GM12874 (cell line): ENCODE results near the gene CENPF.

Source experiments
- TF ChIP-seq, protein P1 (sequence below): IDR thresholded peaks from 2 replicates; pipeline ENCODE4 v1.5.1; 2011; ENCODE audit warnings: low read depth, mild to moderate bottlenecking, control low read depth, low read length, moderate library complexity; ENCODE audit not compliant: insufficient read depth

CENPF gene

GRCh38 chr1:214640431-214641213, 37.6 kb downstream of the CENPF start:
- TF ChIP-seq, protein P1, sequence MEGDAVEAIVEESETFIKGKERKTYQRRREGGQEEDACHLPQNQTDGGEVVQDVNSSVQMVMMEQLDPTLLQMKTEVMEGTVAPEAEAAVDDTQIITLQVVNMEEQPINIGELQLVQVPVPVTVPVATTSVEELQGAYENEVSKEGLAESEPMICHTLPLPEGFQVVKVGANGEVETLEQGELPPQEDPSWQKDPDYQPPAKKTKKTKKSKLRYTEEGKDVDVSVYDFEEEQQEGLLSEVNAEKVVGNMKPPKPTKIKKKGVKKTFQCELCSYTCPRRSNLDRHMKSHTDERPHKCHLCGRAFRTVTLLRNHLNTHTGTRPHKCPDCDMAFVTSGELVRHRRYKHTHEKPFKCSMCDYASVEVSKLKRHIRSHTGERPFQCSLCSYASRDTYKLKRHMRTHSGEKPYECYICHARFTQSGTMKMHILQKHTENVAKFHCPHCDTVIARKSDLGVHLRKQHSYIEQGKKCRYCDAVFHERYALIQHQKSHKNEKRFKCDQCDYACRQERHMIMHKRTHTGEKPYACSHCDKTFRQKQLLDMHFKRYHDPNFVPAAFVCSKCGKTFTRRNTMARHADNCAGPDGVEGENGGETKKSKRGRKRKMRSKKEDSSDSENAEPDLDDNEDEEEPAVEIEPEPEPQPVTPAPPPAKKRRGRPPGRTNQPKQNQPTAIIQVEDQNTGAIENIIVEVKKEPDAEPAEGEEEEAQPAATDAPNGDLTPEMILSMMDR, result no peak

DNA sequence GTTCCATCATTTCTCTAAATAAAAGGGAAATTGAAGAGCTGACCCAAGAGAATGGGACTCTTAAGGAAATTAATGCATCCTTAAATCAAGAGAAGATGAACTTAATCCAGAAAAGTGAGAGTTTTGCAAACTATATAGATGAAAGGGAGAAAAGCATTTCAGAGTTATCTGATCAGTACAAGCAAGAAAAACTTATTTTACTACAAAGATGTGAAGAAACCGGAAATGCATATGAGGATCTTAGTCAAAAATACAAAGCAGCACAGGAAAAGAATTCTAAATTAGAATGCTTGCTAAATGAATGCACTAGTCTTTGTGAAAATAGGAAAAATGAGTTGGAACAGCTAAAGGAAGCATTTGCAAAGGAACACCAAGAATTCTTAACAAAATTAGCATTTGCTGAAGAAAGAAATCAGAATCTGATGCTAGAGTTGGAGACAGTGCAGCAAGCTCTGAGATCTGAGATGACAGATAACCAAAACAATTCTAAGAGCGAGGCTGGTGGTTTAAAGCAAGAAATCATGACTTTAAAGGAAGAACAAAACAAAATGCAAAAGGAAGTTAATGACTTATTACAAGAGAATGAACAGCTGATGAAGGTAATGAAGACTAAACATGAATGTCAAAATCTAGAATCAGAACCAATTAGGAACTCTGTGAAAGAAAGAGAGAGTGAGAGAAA, 38.4 kb downstream of the CENPF start:
- TF ChIP-seq, protein P1, result no peak

DNA sequence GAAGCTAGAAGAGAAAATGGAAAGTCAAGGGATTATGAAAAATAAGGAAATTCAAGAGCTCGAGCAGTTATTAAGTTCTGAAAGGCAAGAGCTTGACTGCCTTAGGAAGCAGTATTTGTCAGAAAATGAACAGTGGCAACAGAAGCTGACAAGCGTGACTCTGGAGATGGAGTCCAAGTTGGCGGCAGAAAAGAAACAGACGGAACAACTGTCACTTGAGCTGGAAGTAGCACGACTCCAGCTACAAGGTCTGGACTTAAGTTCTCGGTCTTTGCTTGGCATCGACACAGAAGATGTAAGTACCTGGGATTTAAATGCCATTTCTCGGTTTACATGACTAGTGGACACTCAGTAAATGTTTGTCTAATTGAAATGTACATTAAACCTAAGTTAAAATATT, 40.0 kb downstream of the CENPF start:
- TF ChIP-seq, protein P1, result no peak

DNA sequence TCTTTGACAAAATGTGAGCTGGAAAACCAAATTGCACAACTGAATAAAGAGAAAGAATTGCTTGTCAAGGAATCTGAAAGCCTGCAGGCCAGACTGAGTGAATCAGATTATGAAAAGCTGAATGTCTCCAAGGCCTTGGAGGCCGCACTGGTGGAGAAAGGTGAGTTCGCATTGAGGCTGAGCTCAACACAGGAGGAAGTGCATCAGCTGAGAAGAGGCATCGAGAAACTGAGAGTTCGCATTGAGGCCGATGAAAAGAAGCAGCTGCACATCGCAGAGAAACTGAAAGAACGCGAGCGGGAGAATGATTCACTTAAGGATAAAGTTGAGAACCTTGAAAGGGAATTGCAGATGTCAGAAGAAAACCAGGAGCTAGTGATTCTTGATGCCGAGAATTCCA, 42.7 kb downstream of the CENPF start:
- TF ChIP-seq, protein P1, result no peak

- TF ChIP-seq, protein P1, result no peak
Measured at GRCh38 chr1:214648801-214649200, 45.8 kb downstream of the CENPF start.

- TF ChIP-seq, protein P1, result no peak
Measured at GRCh38 chr1:214649607-214650006, 46.6 kb downstream of the CENPF start.

DNA sequence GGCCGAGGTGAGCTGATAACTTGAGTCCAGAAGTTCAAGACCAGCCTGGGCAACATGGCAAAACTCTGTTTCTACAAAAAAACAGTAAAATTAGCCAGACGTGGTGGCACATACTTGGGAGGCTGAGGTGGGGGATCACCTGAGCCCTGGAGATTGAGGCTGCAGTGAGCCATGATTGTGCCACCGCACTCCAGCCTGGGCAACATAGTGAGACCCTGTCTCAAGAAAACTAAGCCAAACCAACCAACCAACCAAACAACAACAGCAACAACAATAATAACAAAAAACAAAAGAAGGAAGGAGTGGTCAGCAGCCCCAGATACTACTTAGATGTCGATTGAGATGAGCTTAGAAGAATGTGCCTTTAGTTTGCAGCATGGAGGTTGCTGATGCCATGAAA, 47.7 kb downstream of the CENPF start:
- TF ChIP-seq, protein P1, result no peak
